ENCODE results near the gene CYP2B6. TPM values are rescaled to one million over a fixed set of nuclear protein-coding genes. Genes with fewer than 3 reads are reported as not detected.

CYP2B6 gene
- total RNA-seq, 1 donor from 2014 or later: not detected

GRCh38 chr19:40948580-40949299 is 42.3 kb upstream of the CYP2B6 start:
- peaks cover 12% of the 10 kb centered on the region for H3K27me3 Mint-ChIP-seq (ENCODE audit: low read depth)
- no peak for DNase-seq (ENCODE audit: low spot score)
- no peak for TF ChIP-seq CTCF (IDR thresholded peaks at IDR 0.05)
- peaks cover 21% of the 10 kb centered on the region for H3K9me3 Mint-ChIP-seq (ENCODE audit: low read depth)
- H3K4me1 Mint-ChIP-seq (ENCODE audit: low read depth): no peaks in the 10 kb centered on the region
- H3K27ac Mint-ChIP-seq (ENCODE audit: unreplicated experiment): no peak overlapping the region
- no peak overlapping the region for H3K4me3 Mint-ChIP-seq (ENCODE audit: unreplicated experiment)
- no peaks in the 10 kb centered on the region for H3K36me3 Mint-ChIP-seq (ENCODE audit: low read depth)

- Mint-ChIP-seq H3K9me3 (ENCODE audit: low read depth) (peaks cover 48% of the 10 kb centered on the region), H3K27ac (ENCODE audit: unreplicated experiment) (no peak overlapping the region), H3K36me3 (ENCODE audit: low read depth) (peaks cover 8% of the 10 kb centered on the region), H3K4me1 (ENCODE audit: low read depth) (no peaks in the 10 kb centered on the region), H3K27me3 (ENCODE audit: low read depth) (peaks cover 7% of the 10 kb centered on the region), H3K4me3 (ENCODE audit: unreplicated experiment) (no peak overlapping the region)
- no peak for TF ChIP-seq CTCF (IDR thresholded peaks at IDR 0.05)
- DNase-seq (ENCODE audit: low spot score): no peak
Measured at GRCh38 chr19:40954573-40954972, 36.5 kb upstream of the CYP2B6 start.

- Mint-ChIP-seq H3K9me3 (ENCODE audit: low read depth) (peaks cover 24% of the 10 kb centered on the region), H3K4me1 (ENCODE audit: low read depth) (peaks cover 15% of the 10 kb centered on the region), H3K4me3 (ENCODE audit: unreplicated experiment) (no peak overlapping the region), H3K27me3 (ENCODE audit: low read depth) (peaks cover 9% of the 10 kb centered on the region), H3K36me3 (ENCODE audit: low read depth) (peaks cover 4% of the 10 kb centered on the region), H3K27ac (ENCODE audit: unreplicated experiment) (no peak overlapping the region)
- no peak for TF ChIP-seq CTCF (IDR thresholded peaks at IDR 0.05)
- DNase-seq (ENCODE audit: low spot score): no peak
Measured at GRCh38 chr19:40959338-40959737, 31.7 kb upstream of the CYP2B6 start.

GRCh38 chr19:40960062-40960685 is 30.9 kb upstream of the CYP2B6 start:
- Mint-ChIP-seq H3K36me3 (ENCODE audit: low read depth) (no peaks in the 10 kb centered on the region), H3K27me3 (ENCODE audit: low read depth) (peaks cover 9% of the 10 kb centered on the region), H3K27ac (ENCODE audit: unreplicated experiment) (no peak overlapping the region), H3K9me3 (ENCODE audit: low read depth) (peaks cover 15% of the 10 kb centered on the region), H3K4me3 (ENCODE audit: unreplicated experiment) (no peak overlapping the region), H3K4me1 (ENCODE audit: low read depth) (peaks cover 15% of the 10 kb centered on the region)
- no peak for TF ChIP-seq CTCF (IDR thresholded peaks at IDR 0.05)
- DNase-seq (ENCODE audit: low spot score): no peak

GRCh38 chr19:40960780-40961179 is 30.3 kb upstream of the CYP2B6 start:
- TF ChIP-seq CTCF (IDR thresholded peaks at IDR 0.05): no peak
- H3K9me3 Mint-ChIP-seq (ENCODE audit: low read depth): peaks cover 13% of the 10 kb centered on the region
- DNase-seq (ENCODE audit: low spot score): no peak
- H3K27ac Mint-ChIP-seq (ENCODE audit: unreplicated experiment): no peak overlapping the region
- H3K27me3 Mint-ChIP-seq (ENCODE audit: low read depth): peaks cover 9% of the 10 kb centered on the region
- H3K4me1 Mint-ChIP-seq (ENCODE audit: low read depth): peaks cover 15% of the 10 kb centered on the region
- H3K4me3 Mint-ChIP-seq (ENCODE audit: unreplicated experiment): no peak overlapping the region
- no peaks in the 10 kb centered on the region for H3K36me3 Mint-ChIP-seq (ENCODE audit: low read depth)
